C4-2B (cell line): Measurements from ENCODE around the gene DRD4.

Experiments used
- H3K27ac ChIP-seq: fragments of 450-650 bp; 2 replicates; pipeline ENCODE4 v1.5.1; 2017
- CTCF ChIP-seq: fragments of 450-650 bp; conservative IDR thresholded peaks from 2 replicates; pipeline ENCODE4 v1.5.1; 2017; ENCODE audit warnings: mild to moderate bottlenecking
- ZFX ChIP-seq: fragments of 450-650 bp; IDR thresholded peaks from 2 replicates; pipeline ENCODE4 v1.6.1; 2017

Gene DRD4

DNA sequence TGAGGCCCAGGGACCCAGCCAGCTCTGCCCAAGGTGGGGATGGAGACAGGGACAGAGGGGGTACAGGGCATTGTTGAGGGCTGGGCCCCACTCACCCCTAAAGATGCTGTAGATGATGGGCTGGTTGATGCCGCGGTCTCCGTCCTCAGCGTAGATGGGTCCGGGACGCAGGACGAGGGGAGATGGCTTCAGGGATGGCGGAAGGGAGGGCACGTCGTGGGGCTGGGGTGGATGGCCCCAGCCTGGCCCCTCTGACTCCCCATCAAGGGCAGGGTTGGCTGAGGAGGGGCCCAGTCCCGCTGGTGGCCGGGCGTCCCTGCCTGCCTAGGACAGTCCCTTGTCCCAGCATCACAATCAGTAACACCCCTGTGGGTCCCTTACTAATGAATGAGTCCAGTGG, 16.9 kb upstream of the DRD4 start:
- TF ChIP-seq CTCF (no peak), ZFX (no peak)
- H3K27ac ChIP-seq, result no peak overlapping the region

- TF ChIP-seq CTCF, result no peak
- no peak for TF ChIP-seq ZFX
- no peak overlapping the region for H3K27ac ChIP-seq
Measured at GRCh38 chr11:620935-621814, 15.9 kb upstream of the DRD4 start.

GRCh38 chr11:621838-622237, 15.2 kb upstream of the DRD4 start:
- TF ChIP-seq ZFX, result no peak
- no peak for TF ChIP-seq CTCF
- H3K27ac ChIP-seq, result no peak overlapping the region

- no peak for TF ChIP-seq ZFX
Measured at GRCh38 chr11:623349-623869, 13.7 kb upstream of the DRD4 start.

GRCh38 chr11:623999-624704, 12.9 kb upstream of the DRD4 start:
- H3K27ac ChIP-seq, result no peak overlapping the region
- no peak for TF ChIP-seq ZFX
- TF ChIP-seq CTCF, result no peak

More at GRCh38 chr11:623349-623869, 13.7 kb upstream of the DRD4 start:
- no peak overlapping the region for H3K27ac ChIP-seq

GRCh38 chr11:624705-625635, 12.1 kb upstream of the DRD4 start, which contains the start of gene CDHR5:
TSS of gene CDHR5 (minus strand) at chr11:624955. CDS start at chr11:624902, 53 bp downstream.
- H3K27ac ChIP-seq, result no peak within 1 kb of the TSS
- TF ChIP-seq CTCF (no peak), ZFX (no peak)

- TF ChIP-seq CTCF (no peak), ZFX (no peak)
- H3K27ac ChIP-seq, result no peak overlapping the region
Measured at GRCh38 chr11:625636-626268, 11.3 kb upstream of the DRD4 start.
